GM10248 (cell line): ENCODE data around the gene ZNF33A.
"Not testable (repeated sequence)": the region's sequence is repeated elsewhere in the genome, so short reads cannot be mapped to it uniquely, and the experiment has no call there.

ENCODE experiments used
- CTCF ChIA-PET: fragments of 300-600 bp; sonication (Branson Sonifier 250); formaldehyde crosslinking; extraction: SDS; loops from one replicate; lab custom pipeline; 2021; ENCODE audit warnings: antibody characterized with exemption; lab: Yijun Ruan, JAX
- POLR2A ChIA-PET: fragments of 350-650 bp; sonication (Branson Sonifier 250); formaldehyde crosslinking; extraction: SDS; loops from one replicate; lab custom pipeline; 2020; ENCODE audit warnings: antibody characterized with exemption; lab: Yijun Ruan, JAX
- DNase-seq: peaks from one replicate; pipeline ENCODE4 v3.0.0; 2012; ENCODE audit errors: extremely low spot score
- CTCF ChIP-seq: IDR thresholded peaks from 2 replicates; pipeline ENCODE4 v1.5.1; 2012; ENCODE audit warnings: mild to moderate bottlenecking, low read depth; ENCODE audit errors: extremely low read depth, missing control alignments, control extremely low read depth

Gene ZNF33A

GRCh38 chr10:38007991-38008390, 2.5 kb upstream of the ZNF33A start:
- TF ChIP-seq CTCF: no peak
- ChIA-PET POLR2A (no interaction called here), CTCF (interaction anchor here (1.4 kb wide), 1 partner anchor 31 kb away, joined by 5 read pairs; the partner anchor contains the start of gene ZNF25)
- DNase-seq: no peak

- CTCF ChIA-PET: no interaction called here
- no peak for DNase-seq
- POLR2A ChIA-PET: no interaction called here
- TF ChIP-seq CTCF: no peak
These were observed 5.9 kb downstream of the ZNF33A start for GRCh38 chr10:38016354-38016753.

- CTCF ChIA-PET, DNase-seq, POLR2A ChIA-PET: not testable (repeated sequence)
These were observed 8.6 kb downstream of the ZNF33A start for GRCh38 chr10:38019124-38019523.

- no peak for TF ChIP-seq CTCF
- ChIA-PET POLR2A (interaction anchor here (0.6 kb wide), 1 partner anchor 12 kb away, joined by 4 read pairs; no protein-coding TSS in a partner anchor), CTCF (interaction anchor here (1.0 to 1.5 kb wide), 2 partner anchors 17 to 49 kb away, joined by 3 to 4 read pairs; partner anchors contain the start of gene ZNF25)
- peak; percentile 16 for DNase-seq
These were observed 14.8 kb downstream of the ZNF33A start for GRCh38 chr10:38025283-38025682.

GRCh38 chr10:38027986-38028385, 17.5 kb downstream of the ZNF33A start:
- DNase-seq: no peak
- ChIA-PET POLR2A (no interaction called here), CTCF (no interaction called here)
- no peak for TF ChIP-seq CTCF

GRCh38 chr10:38032886-38033285, 22.4 kb downstream of the ZNF33A start:
- ChIA-PET POLR2A (no interaction called here), CTCF (no interaction called here)
- no peak for TF ChIP-seq CTCF
- DNase-seq: no peak

- ChIA-PET POLR2A (interaction anchor here (0.7 kb wide), 1 partner anchor 9 kb away, joined by 5 read pairs; no protein-coding TSS in a partner anchor), CTCF (interaction anchor here (0.8 to 0.9 kb wide), 2 partner anchors 10 to 62 kb away, joined by 3 read pairs; no protein-coding TSS in a partner anchor)
- no peak for TF ChIP-seq CTCF
- DNase-seq: peak; percentile 49
These were observed 27.8 kb downstream of the ZNF33A start for GRCh38 chr10:38038107-38038931.
